K562 (cell line): ENCODE data around the gene OR2AG1. TPM values are rescaled to one million over a fixed set of nuclear protein-coding genes. Genes with fewer than 3 reads are reported as not detected.

ENCODE experiments used
- ATF6 ChIP-seq: sonication (generic); formaldehyde crosslinking; IDR thresholded peaks from 2 replicates; pipeline ENCODE4 v1.4.0; 2020; ENCODE audit warnings: mild to moderate bottlenecking, missing genetic modification reagents
- CLOCK ChIP-seq: fragments of 250-450 bp; sonication (Bioruptor Pico); IDR thresholded peaks from 2 replicates; pipeline ENCODE4 v1.4.0; 2020; ENCODE audit warnings: mild to moderate bottlenecking, moderate library complexity, borderline replicate concordance
- EHMT2 ChIP-seq: fragments of 450-650 bp; IDR thresholded peaks from 2 replicates; pipeline ENCODE4 v1.6.1; 2018; ENCODE audit warnings: antibody characterized with exemption
- GATAD2A ChIP-seq: fragments of 450-650 bp; IDR thresholded peaks from 2 replicates; pipeline ENCODE4 v1.6.1; 2017
- HDAC6 ChIP-seq: IDR thresholded peaks from 2 replicates; pipeline ENCODE4 v1.6.1; 2012; ENCODE audit warnings: low read depth, mild to moderate bottlenecking, control low read depth, inconsistent platforms, low read length, moderate library complexity
- IRF9 ChIP-seq: fragments of 450-650 bp; IDR thresholded peaks from 2 replicates; pipeline ENCODE4 v1.6.1; 2016; ENCODE audit warnings: missing biosample characterization, missing genetic modification characterization
- JUNB ChIP-seq: fragments of 450-650 bp; formaldehyde crosslinking; conservative IDR thresholded peaks from 2 replicates; pipeline ENCODE4 v1.4.0; 2020; ENCODE audit warnings: mild to moderate bottlenecking
- KLF6 ChIP-seq: fragments of 250-450 bp; sonication (Bioruptor Pico); IDR thresholded peaks from 2 replicates; pipeline ENCODE4 v1.4.0; 2020; ENCODE audit warnings: mild to moderate bottlenecking, moderate library complexity, borderline replicate concordance
- PREB ChIP-seq: sonication (generic); formaldehyde crosslinking; IDR thresholded peaks from 2 replicates; pipeline ENCODE4 v1.8.1; 2023; ENCODE audit warnings: mild to moderate bottlenecking, missing genetic modification reagents
- RFX1 ChIP-seq: fragments of 450-650 bp; IDR thresholded peaks from 2 replicates; pipeline ENCODE4 v1.6.1; 2016; ENCODE audit warnings: mild to moderate bottlenecking, moderate library complexity
- TOE1 ChIP-seq, 2 experiments: fragments of 450-650 bp in 1 of 2; sonication (generic) in 1 of 2; formaldehyde crosslinking in 1 of 2; IDR thresholded peaks; 2 replicates each; pipeline versions ENCODE4 v1.7.1 to v1.8.0; 2016 to 2022; ENCODE audit warnings: borderline replicate concordance in 2 of 2, mild to moderate bottlenecking in 2 of 2, antibody characterized with exemption in 1 of 2, inconsistent platforms in 1 of 2, low read depth in 1 of 2, missing genetic modification reagents in 1 of 2, moderate library complexity in 1 of 2
- ZKSCAN1 ChIP-seq: fragments of 150-350 bp; IDR thresholded peaks from 2 replicates; pipeline ENCODE4 v1.6.1; 2016; ENCODE audit warnings: low read depth, low read length
- ZNF3 ChIP-seq: fragments of 250-450 bp; sonication (Bioruptor Pico); IDR thresholded peaks from 2 replicates; pipeline ENCODE4 v1.5.0; 2021; ENCODE audit warnings: mild to moderate bottlenecking, moderate library complexity
- ZNF592 ChIP-seq: fragments of 450-650 bp; IDR thresholded peaks from 2 replicates; pipeline ENCODE4 v1.6.1; 2017; ENCODE audit warnings: antibody characterized with exemption, mild to moderate bottlenecking
- polyA plus RNA-seq, 8 experiments: library from polyadenylated mRNA; depleted of rRNA in 4 of 8; stranded (reverse) in 5 of 8; unstranded in 3 of 8; fragments of >200 nt; fragmentation: Nextera tagmentation in 2 of 8; fragmentation: Illumina TruSeq in 1 of 8; extraction: Ambion mirVana in 2 of 8; extraction: Trizol in 1 of 8; gene quantifications; 2 replicates each; pipeline versions ENCODE4 v1.2.1 to v1.2.3, GENCODE V29; 2011 to 2014; ENCODE audit warnings: inconsistent platforms in 1 of 8, missing spikeins in 1 of 8
- total RNA-seq, 7 experiments: library from RNA; depleted of rRNA in 6 of 7; stranded (reverse); fragments of >200 nt in 6 of 7; fragmentation: Illumina TruSeq in 2 of 7; extraction: Trizol in 2 of 7; gene quantifications; 2 replicates each; pipeline versions ENCODE4 v1.2.1 to v1.2.3, GENCODE V29; 2011 to 2021; ENCODE audit warnings: low replicate concordance in 1 of 7

OR2AG1 gene
- total and polyA plus RNA-seq, 9 of the 15 experiments (the other 6 are each of a cell fraction or from before 2014, with no cell fraction given): 0.05 to 0.11 (median 0.07) TPM; not detected in 5

- TF ChIP-seq KLF6 (CRISPR knock-in tag) (no peak), PREB (CRISPR knock-in tag) (no peak), RFX1 (no peak), HDAC6 (no peak), EHMT2 (peak; percentile 33; the same call in 1 of the 2 replicates), ZNF3 (CRISPR knock-in tag) (no peak), IRF9 (tag) (0 out of 2 replicates have a peak, but pooled peaks have one; percentile 47), ZKSCAN1 (no peak), ZNF592 (0 out of 2 replicates have a peak, but pooled peaks have one; percentile 48), GATAD2A (no peak), CLOCK (CRISPR knock-in tag) (no peak), JUNB (CRISPR knock-in tag) (no peak), ATF6 (CRISPR knock-in tag) (no peak), TOE1 (IDR thresholded peaks at IDR 0.05; ENCODE audit: borderline replicate concordance) (no peak), TOE1 (CRISPR knock-in tag; IDR thresholded peaks at IDR 0.05; ENCODE audit: borderline replicate concordance, low read depth) (no peak)
Observed at GRCh38 chr11:6745018-6745417, 37.8 kb upstream of the OR2AG1 start (continued).
